ENCODE data around the gene EP400. TPM values are rescaled to one million over a fixed set of nuclear protein-coding genes. Genes with fewer than 3 reads are reported as not detected.

EP400 gene
- total RNA-seq, 1 experiment from 2014 or later: 61.7 TPM

DNA sequence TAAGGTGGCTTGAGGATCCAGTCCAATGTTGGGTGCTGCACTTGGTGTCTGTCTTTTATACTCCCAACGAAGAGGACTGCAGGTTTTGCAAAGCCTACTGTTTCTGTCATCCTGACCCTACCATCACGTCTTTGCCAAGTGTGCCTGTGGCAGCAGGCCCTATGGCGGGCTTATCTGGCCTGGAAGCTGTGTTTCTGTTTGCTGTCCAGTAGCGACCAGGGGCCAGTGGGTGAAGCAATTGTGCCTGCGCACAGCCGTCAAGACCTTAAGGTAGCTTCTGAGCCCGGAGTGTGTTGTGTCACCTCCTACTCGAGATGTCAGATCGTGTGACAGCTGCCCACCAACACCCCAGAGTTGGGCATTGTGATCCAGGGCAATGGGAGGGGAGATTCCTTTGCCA lies 131.7 kb downstream of the EP400 start:
- H4K8ac ChIP-seq (replicated peaks; ENCODE audit: insufficient read length, low read depth, low read length): no peak overlapping the region
- no peak overlapping the region for H4K91ac ChIP-seq (ENCODE audit: insufficient read length, low read depth, low read length)
- no peak overlapping the region for H2BK120ac ChIP-seq (ENCODE audit: low read depth, low read length, poor library complexity, severe bottlenecking)
- no peak overlapping the region for H2BK15ac ChIP-seq (ENCODE audit: low read depth, low read length)
- no peaks in the 10 kb centered on the region for H3K27me3 ChIP-seq (ENCODE audit: insufficient read depth, low read length)
- Mint-ChIP-seq H3K9me3 (no peaks in the 10 kb centered on the region), H3K4me1 (peaks cover 12% of the 10 kb centered on the region in 2 experiments), H3K4me3 (no peak overlapping the region), H3K27me3 (ENCODE audit: low read depth) (peaks cover 2% of the 10 kb centered on the region), H3K27ac (no peak overlapping the region), H3K36me3 (ENCODE audit: insufficient read depth in 1 of 3, low read depth in 3 of 3) (peaks cover 19 to 34% (median 31%) of the 10 kb centered on the region in 3 experiments; a peak in 6 of 7 replicates)
- no peak overlapping the region for H3K18ac ChIP-seq (ENCODE audit: insufficient read length, low read depth, low read length)
- H3K79me2 ChIP-seq (ENCODE audit: insufficient read depth, low read length): peaks cover 2% of the 10 kb centered on the region; the same call in 1 of the 2 replicates
- H2BK5ac ChIP-seq (ENCODE audit: insufficient read length, low read length): no peak overlapping the region
- H4K5ac ChIP-seq (ENCODE audit: insufficient read length, low read depth, low read length): no peak overlapping the region
- H3K23me2 ChIP-seq (ENCODE audit: insufficient read length, low read depth, low read length, poor library complexity, severe bottlenecking): peaks cover 11% of the 10 kb centered on the region
- no peaks in the 10 kb centered on the region for H4K20me1 ChIP-seq (ENCODE audit: control insufficient read depth, insufficient read depth, insufficient read length)
- no peak overlapping the region for H3K9ac ChIP-seq (ENCODE audit: extremely low read depth, insufficient read length, low read length)
- no peak overlapping the region for H3K56ac ChIP-seq (ENCODE audit: insufficient read length, low read depth, low read length)
- no peak overlapping the region for H3K23ac ChIP-seq (ENCODE audit: insufficient read length, low read depth, low read length)
- H3T11ph ChIP-seq (ENCODE audit: low read length): no peak overlapping the region
- no peak overlapping the region for H2BK20ac ChIP-seq (ENCODE audit: low read depth, low read length, poor library complexity, severe bottlenecking)
- H3K14ac ChIP-seq (ENCODE audit: insufficient read depth, low read length): no peak overlapping the region
- no peak overlapping the region for H2BK12ac ChIP-seq (ENCODE audit: insufficient read length, low read depth, low read length)
- H3K4ac ChIP-seq (ENCODE audit: low read depth, low read length): no peak overlapping the region
- no peak overlapping the region for H3K4me2 ChIP-seq (ENCODE audit: insufficient read depth, insufficient read length, low read length)
- H3K79me1 ChIP-seq (ENCODE audit: insufficient read depth, low read depth, low read length, poor library complexity, severe bottlenecking): no peaks in the 10 kb centered on the region
- DNase-seq: no peak
- no peaks in the 10 kb centered on the region for H3K9me3 ChIP-seq (ENCODE audit: control insufficient read depth, low read depth, low read length)
- H3K4me1 ChIP-seq (ENCODE audit: insufficient read depth, low read length): no peaks in the 10 kb centered on the region
- WGBS (ENCODE audit: extremely low coverage, insufficient read length, low lambda C conversion rate): no CpG with 5 or more reads among the region's 9 CpGs
- no peak overlapping the region for H2AK5ac ChIP-seq (ENCODE audit: insufficient read length, low read length)
- no peak overlapping the region for H3K27ac ChIP-seq (ENCODE audit: insufficient read length, low read depth, low read length)
- TF ChIP-seq, protein P1, sequence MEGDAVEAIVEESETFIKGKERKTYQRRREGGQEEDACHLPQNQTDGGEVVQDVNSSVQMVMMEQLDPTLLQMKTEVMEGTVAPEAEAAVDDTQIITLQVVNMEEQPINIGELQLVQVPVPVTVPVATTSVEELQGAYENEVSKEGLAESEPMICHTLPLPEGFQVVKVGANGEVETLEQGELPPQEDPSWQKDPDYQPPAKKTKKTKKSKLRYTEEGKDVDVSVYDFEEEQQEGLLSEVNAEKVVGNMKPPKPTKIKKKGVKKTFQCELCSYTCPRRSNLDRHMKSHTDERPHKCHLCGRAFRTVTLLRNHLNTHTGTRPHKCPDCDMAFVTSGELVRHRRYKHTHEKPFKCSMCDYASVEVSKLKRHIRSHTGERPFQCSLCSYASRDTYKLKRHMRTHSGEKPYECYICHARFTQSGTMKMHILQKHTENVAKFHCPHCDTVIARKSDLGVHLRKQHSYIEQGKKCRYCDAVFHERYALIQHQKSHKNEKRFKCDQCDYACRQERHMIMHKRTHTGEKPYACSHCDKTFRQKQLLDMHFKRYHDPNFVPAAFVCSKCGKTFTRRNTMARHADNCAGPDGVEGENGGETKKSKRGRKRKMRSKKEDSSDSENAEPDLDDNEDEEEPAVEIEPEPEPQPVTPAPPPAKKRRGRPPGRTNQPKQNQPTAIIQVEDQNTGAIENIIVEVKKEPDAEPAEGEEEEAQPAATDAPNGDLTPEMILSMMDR (conservative IDR thresholded peaks at IDR 0.05): no peak
- H2AFZ ChIP-seq (ENCODE audit: low read length): no peak overlapping the region
